Psoas muscle (tissue), 8 donors: ENCODE data around the gene EIF3B. TPM values are rescaled to one million over a fixed set of nuclear protein-coding genes. Genes with fewer than 3 reads are reported as not detected.
A peak's percentile ranks its signal among the peaks of the same experiment; 100 is the strongest.

Experiments
- ATAC-seq, 4 donors: fragments of 200-7000 bp; cut with Tn5 transposase; one replicate each; pipeline ENCODE4 v1.9.1; 2020; ENCODE audit warnings: moderate library complexity in 3 of 4, mild to moderate bottlenecking in 2 of 4
- DNase-seq, 2 donors: peaks; one replicate each; pipeline ENCODE4 v3.0.0-alpha.2; 2020
- H3K27ac ChIP-seq: fragments of 200-600 bp; one replicate; pipeline ENCODE4 v1.8.0; 2022
- H3K27me3 ChIP-seq, 3 donors: fragments of 200-600 bp in 1 of 3; one replicate each; pipeline versions ENCODE4 v1.6.1 to v1.8.0; 2013 to 2022; ENCODE audit warnings: low read length in 2 of 3, mild to moderate bottlenecking in 2 of 3, moderate library complexity in 1 of 3; ENCODE audit not compliant: insufficient read depth in 3 of 3
- H3K36me3 ChIP-seq, 2 donors: fragments of 200-600 bp in 1 of 2; one replicate each; pipeline versions ENCODE4 v1.6.1 to v1.8.0; 2013 to 2022; ENCODE audit warnings: low read depth in 1 of 2, mild to moderate bottlenecking in 1 of 2, moderate library complexity in 1 of 2; ENCODE audit not compliant: insufficient read depth in 1 of 2
- H3K4me1 ChIP-seq: fragments of 200-600 bp; one replicate; pipeline ENCODE4 v1.8.0; 2022
- H3K4me3 ChIP-seq: fragments of 200-600 bp; one replicate; pipeline ENCODE4 v1.8.0; 2022; ENCODE audit warnings: mild to moderate bottlenecking
- H3K9me3 ChIP-seq: fragments of 200-600 bp; one replicate; pipeline ENCODE4 v1.8.0; 2022
- WGBS, 3 donors: extraction: QIAGEN DNeasy Blood & Tissue Kit; methylation state at CpG; one replicate each; pipeline versions ENCODE4 v1.1.6 to v1.1.7; 2013; 5-methylcytosine and 5-hydroxymethylcytosine counted together
- intact Hi-C, 2 donors: fragments of 100-400 bp; cut with DNase I; formaldehyde crosslinking; loops; one replicate each; pipeline versions ENCODE4 v1.11.0 to v1.14.2; 2022
- polyA plus RNA-seq, 3 donors: library from polyadenylated mRNA; stranded (reverse); fragments of 200-250 nt; gene quantifications; one replicate each; pipeline ENCODE4 v1.2.3, GENCODE V29; 2013
- total RNA-seq, 4 donors: library from RNA; stranded (reverse); fragmentation: NEBNext Ultra II Directional in 2 of 4; extraction: Animal tissue kit (Norgen Biotek cat#: 25700) in 2 of 4; gene quantifications; one replicate each; pipeline versions ENCODE4 v1.2.1 to v1.2.4, GENCODE V29; 2021 to 2023
- TF ChIP-seq, protein P1 (sequence below): fragments of 200-600 bp; IDR thresholded peaks from one replicate; pipeline ENCODE4 v1.8.0; 2022; ENCODE audit warnings: antibody characterized with exemption
- donor health status: healthy with polysubstance abuse.
- donor health status: DM: no; HTN: no; CAD: no; lungs with moderate emphysema.
- donor health status: Bipolar disorder and iron deficiency.
- donor health status: healthy.
- donor health status: DM: yes; HTN: yes; CAD: no.
- donor health status: DM: no; HTN: no; CAD: no.
- donor health status: DM: no; HTN: no; CAD: no.
- donor health status: DM: yes; HTN: yes; CAD: no.

Gene EIF3B
- total and polyA plus RNA-seq, 7 donors: 101 to 275 (median 174) TPM

DNA sequence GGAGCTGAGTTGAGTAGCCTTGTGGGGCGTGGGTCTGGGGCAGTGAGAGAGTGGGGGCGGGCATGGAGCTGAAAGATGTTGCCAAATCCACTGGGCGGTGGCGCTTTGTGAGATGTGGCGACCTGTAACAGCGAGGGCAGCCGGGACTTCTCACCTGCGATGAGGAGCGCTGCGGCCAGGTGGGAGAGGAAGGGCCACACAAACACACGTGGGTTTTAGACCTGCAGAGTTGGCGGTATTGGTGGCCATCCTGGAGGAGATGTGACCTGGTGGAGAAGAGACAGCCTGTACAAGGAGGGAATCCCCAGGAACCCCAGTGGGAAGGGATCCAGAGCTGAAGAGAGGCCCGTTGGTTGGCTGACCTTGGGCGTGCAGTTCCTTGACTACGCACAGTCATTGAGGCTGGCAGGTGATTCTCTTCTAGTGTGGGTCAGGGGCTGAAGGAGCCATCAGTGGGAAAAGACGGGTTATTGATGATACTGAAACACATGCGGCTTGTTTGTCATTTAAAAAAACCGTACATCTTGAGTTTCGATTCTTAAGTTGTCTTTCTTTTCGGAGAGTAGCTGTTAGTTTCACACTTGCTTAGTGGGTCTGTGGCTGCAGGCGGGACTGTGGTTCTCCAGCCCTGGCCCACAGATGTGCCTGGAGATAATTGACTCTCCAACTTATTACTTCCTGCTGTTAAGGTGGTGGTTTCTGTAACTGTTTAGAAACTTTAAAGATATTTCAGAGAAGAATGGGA is 51.1 kb downstream of the EIF3B start:
- Histone ChIP-seq H3K27ac (no peak overlapping the region), H3K4me1 (peaks cover 36% of the 10 kb centered on the region), H3K4me3 (no peak overlapping the region), H3K36me3 (no peaks in the 10 kb centered on the region), H3K27me3 (no peaks in the 10 kb centered on the region), H3K9me3 (no peaks in the 10 kb centered on the region)
- DNase-seq (no peak), ATAC-seq (no peak)
- TF ChIP-seq, protein P1, sequence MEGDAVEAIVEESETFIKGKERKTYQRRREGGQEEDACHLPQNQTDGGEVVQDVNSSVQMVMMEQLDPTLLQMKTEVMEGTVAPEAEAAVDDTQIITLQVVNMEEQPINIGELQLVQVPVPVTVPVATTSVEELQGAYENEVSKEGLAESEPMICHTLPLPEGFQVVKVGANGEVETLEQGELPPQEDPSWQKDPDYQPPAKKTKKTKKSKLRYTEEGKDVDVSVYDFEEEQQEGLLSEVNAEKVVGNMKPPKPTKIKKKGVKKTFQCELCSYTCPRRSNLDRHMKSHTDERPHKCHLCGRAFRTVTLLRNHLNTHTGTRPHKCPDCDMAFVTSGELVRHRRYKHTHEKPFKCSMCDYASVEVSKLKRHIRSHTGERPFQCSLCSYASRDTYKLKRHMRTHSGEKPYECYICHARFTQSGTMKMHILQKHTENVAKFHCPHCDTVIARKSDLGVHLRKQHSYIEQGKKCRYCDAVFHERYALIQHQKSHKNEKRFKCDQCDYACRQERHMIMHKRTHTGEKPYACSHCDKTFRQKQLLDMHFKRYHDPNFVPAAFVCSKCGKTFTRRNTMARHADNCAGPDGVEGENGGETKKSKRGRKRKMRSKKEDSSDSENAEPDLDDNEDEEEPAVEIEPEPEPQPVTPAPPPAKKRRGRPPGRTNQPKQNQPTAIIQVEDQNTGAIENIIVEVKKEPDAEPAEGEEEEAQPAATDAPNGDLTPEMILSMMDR: no peak
- intact Hi-C loops: no loop called here
- 80 to 88% (median 83%) methylated on average over 21 of the region's 21 CpGs for WGBS, 3 donors

DNA sequence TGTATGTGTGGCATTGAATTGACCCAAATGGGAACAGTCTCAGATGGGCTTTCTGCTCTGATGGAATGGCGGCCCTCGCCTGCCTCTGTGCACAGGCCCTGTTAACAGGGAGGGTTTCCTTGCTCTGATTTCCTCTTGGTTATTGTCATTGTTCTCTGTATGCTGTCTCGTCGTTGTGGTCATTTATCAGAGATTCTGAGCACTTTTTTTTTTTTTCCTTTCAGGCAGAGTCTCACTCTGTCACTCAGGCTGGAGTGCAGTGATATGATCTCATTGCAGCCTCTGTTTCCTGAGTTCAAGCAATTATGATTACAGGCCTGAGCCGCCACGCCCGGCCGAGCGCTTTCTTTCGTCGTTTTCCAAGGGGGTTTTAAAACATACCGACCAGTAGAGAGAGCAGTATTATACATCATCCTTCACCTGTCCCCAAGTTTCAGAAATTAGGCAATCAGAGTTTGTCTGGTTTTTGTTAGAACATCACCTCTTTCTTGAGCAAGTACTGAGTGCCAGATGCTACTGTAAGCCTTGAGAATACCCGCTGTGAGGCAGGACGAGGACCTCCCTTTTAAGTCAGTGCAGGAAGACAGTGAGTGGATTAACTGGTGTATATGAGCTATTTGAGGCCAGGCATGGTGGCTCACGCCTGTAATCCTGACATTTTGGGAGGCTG is 55.3 kb downstream of the EIF3B start:
- no peak overlapping the region for H3K4me3 ChIP-seq
- H3K36me3 ChIP-seq: no peaks in the 10 kb centered on the region
- no peak for DNase-seq
- WGBS, 3 donors: 61 to 71% (median 69%) methylated on average over 15 of the region's 15 CpGs
- H3K4me1 ChIP-seq: peaks cover 40% of the 10 kb centered on the region
- no peak for ATAC-seq
- H3K9me3 ChIP-seq: no peaks in the 10 kb centered on the region
- TF ChIP-seq, protein P1: no peak
- intact Hi-C loops: no loop called here
- peak overlapping the region; percentile 9 for H3K27ac ChIP-seq
- no peaks in the 10 kb centered on the region for H3K27me3 ChIP-seq

DNA sequence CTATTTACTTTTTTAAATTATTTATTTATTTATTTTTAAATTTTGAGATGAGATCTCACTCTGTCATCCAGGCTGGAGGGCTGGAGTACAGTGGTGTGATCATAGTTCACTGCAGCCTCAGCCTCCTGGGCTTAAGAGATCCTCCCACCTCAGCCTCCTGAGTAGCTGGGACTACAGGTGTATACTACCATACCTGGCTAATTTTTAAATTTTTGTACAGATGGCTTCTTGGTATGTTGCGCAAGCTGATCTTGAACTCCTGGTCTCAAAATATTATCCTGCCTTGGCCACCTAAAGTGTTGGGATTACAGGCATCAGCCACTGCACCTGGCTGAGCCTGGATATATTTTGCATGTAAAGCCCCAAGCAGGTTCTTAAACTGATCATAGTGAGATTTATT is 56.4 kb downstream of the EIF3B start:
- Histone ChIP-seq H3K9me3 (no peaks in the 10 kb centered on the region), H3K4me3 (no peak overlapping the region), H3K36me3 (no peaks in the 10 kb centered on the region), H3K27ac (no peak overlapping the region), H3K4me1 (peaks cover 35% of the 10 kb centered on the region), H3K27me3 (no peaks in the 10 kb centered on the region)
- WGBS, 3 donors: 97 to 100% (median 100%) methylated on average over 1 of the region's 1 CpG
- intact Hi-C loops: no loop called here
- TF ChIP-seq, protein P1: no peak
- DNase-seq (no peak), ATAC-seq (no peak)

DNA sequence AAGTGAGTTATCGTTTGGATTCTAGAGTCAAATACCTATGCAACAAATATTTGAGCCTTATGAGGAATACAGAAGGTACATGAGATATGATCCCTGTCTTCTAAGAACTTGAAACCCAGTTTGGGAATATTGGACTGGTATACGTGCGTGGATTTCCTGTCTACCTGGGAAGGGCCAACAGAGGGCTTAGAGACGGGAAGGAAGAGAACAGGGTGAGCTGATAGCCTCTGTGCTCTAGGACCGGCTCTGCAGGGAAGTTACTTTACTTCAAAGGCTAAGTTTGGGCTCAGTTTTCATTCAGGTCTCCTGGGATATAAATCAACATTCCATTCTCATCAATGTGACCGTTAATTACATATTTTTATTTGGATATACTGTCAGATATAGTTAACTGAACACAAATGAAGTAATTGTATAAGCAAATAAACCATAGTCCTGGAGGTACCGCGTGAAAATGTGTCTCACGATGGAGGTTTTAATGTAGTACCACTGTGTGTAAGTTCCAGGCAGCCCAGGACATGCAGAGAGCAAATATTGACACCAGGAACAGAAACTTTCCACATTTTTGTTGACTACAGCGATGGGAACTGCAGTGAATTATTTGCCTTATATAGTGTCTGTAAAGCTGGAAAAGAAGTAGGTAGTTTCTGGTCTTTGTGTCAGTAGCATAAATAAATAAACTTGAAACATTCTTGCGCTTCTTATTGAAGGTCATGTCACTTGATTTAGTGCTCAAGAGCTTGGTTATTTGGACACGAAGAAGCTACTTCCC is 57.4 kb downstream of the EIF3B start:
- intact Hi-C loops: no loop called here
- no peaks in the 10 kb centered on the region for H3K9me3 ChIP-seq
- peak in 3 of 4 donors; percentile 49 to 67 (median 50) for ATAC-seq
- H3K4me3 ChIP-seq: peak overlapping the region; percentile 18
- DNase-seq: no peak
- 33 to 35% (median 34%) methylated on average over 12 of the region's 12 CpGs for WGBS, 3 donors
- H3K27me3 ChIP-seq: no peaks in the 10 kb centered on the region
- peak overlapping the region; percentile 23 for H3K27ac ChIP-seq
- H3K4me1 ChIP-seq: peaks cover 37% of the 10 kb centered on the region
- H3K36me3 ChIP-seq: no peaks in the 10 kb centered on the region
- TF ChIP-seq, protein P1: no peak
